HepG2 (cell line): Measurements from ENCODE around the gene PSPH.
"Not testable (repeated sequence)": the region's sequence is repeated elsewhere in the genome, so short reads cannot be mapped to it uniquely, and the experiment has no call there.

Experiments
- BCL3 ChIP-seq: sonication (generic); formaldehyde crosslinking; IDR thresholded peaks from 2 replicates; pipeline ENCODE4 v1.5.1; 2020; ENCODE audit warnings: mild to moderate bottlenecking, missing genetic modification reagents, moderate library complexity
- CBX1 ChIP-seq: IDR thresholded peaks from one replicate; pipeline ENCODE4 v1.6.1; 2016; ENCODE audit warnings: antibody characterized with exemption, low read depth
- HMG20A ChIP-seq: IDR thresholded peaks from 2 replicates; pipeline ENCODE4 v1.6.1; 2016; ENCODE audit warnings: borderline replicate concordance
- KAT7 ChIP-seq: IDR thresholded peaks from 2 replicates; pipeline ENCODE4 v1.6.1; 2018; ENCODE audit warnings: borderline replicate concordance, missing compliant biosample characterization
- ZSCAN20 ChIP-seq: sonication (generic); formaldehyde crosslinking; IDR thresholded peaks from 2 replicates; pipeline ENCODE4 v1.4.0; 2020; ENCODE audit warnings: missing genetic modification reagents, mild to moderate bottlenecking, borderline replicate concordance

- TF ChIP-seq KAT7; CBX1; ZSCAN20; HMG20A (CRISPR knock-in tag); BCL3: not testable (repeated sequence)
These were observed 47.2 kb upstream of the PSPH start for GRCh38 chr7:56098187-56099008.
